Activated CD4-positive, alpha-beta T cell treated with anti-CD3 and anti-CD28 coated beads for 36 hours (primary cell): Measurements from ENCODE around the gene GALK2. TPM values are rescaled to one million over a fixed set of nuclear protein-coding genes. Genes with fewer than 3 reads are reported as not detected.

Experiments used
- ATAC-seq: fragments of 200-7000 bp; cut with Tn5 transposase; one replicate; pipeline ENCODE4 v1.10.0; 2021; ENCODE audit warnings: mild to moderate bottlenecking, moderate library complexity
- CTCF ChIA-PET: fragments of 350-600 bp; sonication (Branson Sonifier 250); formaldehyde crosslinking; loops from one replicate; lab custom pipeline; 2021; ENCODE audit warnings: antibody characterized with exemption; lab: Charles Lee
- POLR2A ChIA-PET: fragments of 350-600 bp; sonication (Branson Sonifier 250); formaldehyde crosslinking; loops from one replicate; lab custom pipeline; 2021; ENCODE audit warnings: antibody characterized with exemption, inconsistent platforms; lab: Charles Lee
- DNase-seq: peaks from one replicate; pipeline ENCODE4 v3.0.0-alpha.2; 2020
- H3K27ac Mint-ChIP-seq: one replicate; pipeline ENCODE4 v1.8.0; 2021; ENCODE audit warnings: mixed read lengths
- H3K27me3 Mint-ChIP-seq: one replicate; pipeline ENCODE4 v1.8.0; 2021; ENCODE audit warnings: mixed read lengths
- H3K36me3 Mint-ChIP-seq: one replicate; pipeline ENCODE4 v1.8.0; 2021; ENCODE audit warnings: low read depth, mixed read lengths
- H3K4me1 Mint-ChIP-seq: one replicate; pipeline ENCODE4 v1.8.0; 2021; ENCODE audit warnings: mixed read lengths
- H3K4me3 Mint-ChIP-seq: one replicate; pipeline ENCODE4 v1.8.0; 2021; ENCODE audit warnings: mild to moderate bottlenecking, moderate library complexity, mixed read lengths
- H3K9me3 Mint-ChIP-seq: one replicate; pipeline ENCODE4 v1.8.0; 2021; ENCODE audit warnings: low read depth, mixed read lengths
- intact Hi-C, 2 experiments: fragments of 100-400 bp; cut with DNase I in 1 of 2; cut with micrococcal nuclease in 1 of 2; formaldehyde crosslinking; loops; one replicate each; pipeline versions ENCODE4 v1.14.2 to v1.15.1; 2022 to 2024; cut with DNase I, micrococcal nuclease
- total RNA-seq, 2 experiments: library from RNA; stranded (reverse); gene quantifications; one replicate each; pipeline ENCODE4 v1.2.3, GENCODE V29; 2021

GALK2 gene
- total RNA-seq, 2 experiments from 2014 or later: 19.9 to 27.1 TPM

DNA sequence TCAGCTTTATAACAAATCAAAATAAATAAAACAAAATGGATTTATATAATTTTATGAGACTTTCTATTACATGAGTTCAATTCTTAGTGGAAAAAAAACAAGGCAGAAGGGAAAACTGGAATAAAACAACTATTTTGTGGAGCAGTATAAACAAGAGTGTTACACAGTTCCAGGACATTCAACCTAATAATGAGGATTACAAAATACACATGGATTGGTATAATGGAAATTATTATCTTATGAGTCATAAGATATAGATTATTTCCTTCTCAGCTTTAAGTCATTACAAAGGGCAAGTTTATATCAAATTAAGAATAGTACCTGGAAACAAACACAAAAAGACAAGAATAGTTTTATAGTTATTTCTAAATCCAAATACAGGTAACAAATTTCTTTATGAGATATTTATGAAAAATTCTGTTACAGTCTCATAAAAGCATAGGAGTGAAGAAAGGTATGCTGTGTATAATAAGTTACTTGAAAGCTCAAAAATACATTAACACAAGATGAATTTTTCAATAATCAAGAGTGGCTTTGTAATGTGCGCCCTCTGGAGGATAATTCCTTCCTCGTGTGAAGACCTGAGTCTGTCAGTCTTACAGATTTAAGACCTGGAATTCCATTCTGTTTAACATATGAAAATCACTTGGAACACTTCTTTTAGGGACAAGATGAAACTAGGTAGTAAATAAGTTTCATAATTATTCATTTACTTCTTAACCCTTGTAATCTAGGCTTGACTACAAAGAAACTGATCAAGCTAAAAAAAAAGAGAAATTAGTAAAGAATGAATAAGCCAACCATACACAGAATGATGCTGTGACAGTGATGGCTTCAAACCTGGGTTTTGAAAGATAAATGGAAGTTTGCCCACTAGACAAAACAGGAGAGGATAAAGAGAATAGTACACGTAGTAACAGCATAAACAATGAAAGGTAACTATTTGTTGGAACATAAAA is 24.1 kb upstream of the GALK2 start:
- H3K27me3 Mint-ChIP-seq: no peaks in the 10 kb centered on the region
- H3K36me3 Mint-ChIP-seq: peaks cover 24% of the 10 kb centered on the region
- peak overlapping the region; percentile 10 for H3K27ac Mint-ChIP-seq
- H3K9me3 Mint-ChIP-seq: no peaks in the 10 kb centered on the region
- ATAC-seq: peak; percentile 36
- peak; percentile 47 for DNase-seq
- H3K4me3 Mint-ChIP-seq: no peak overlapping the region
- ChIA-PET POLR2A (interaction anchor here (0.7 kb wide), 1 partner anchor 10 kb away, joined by 3 read pairs; the partner anchor contains the start of gene COPS2), CTCF (interaction anchor here (0.6 to 3.0 kb wide), 17 partner anchors 8 to 788 kb away, joined by 3 to 19 read pairs (median 3); partner anchors contain the start of genes CEP152, COPS2 and EID1)
- peaks cover 38% of the 10 kb centered on the region for H3K4me1 Mint-ChIP-seq
- intact Hi-C loops: loop anchor here (1.0 to 10.0 kb wide), 4 partner anchors 101 to 999 kb away; no protein-coding TSS in a partner anchor

DNA sequence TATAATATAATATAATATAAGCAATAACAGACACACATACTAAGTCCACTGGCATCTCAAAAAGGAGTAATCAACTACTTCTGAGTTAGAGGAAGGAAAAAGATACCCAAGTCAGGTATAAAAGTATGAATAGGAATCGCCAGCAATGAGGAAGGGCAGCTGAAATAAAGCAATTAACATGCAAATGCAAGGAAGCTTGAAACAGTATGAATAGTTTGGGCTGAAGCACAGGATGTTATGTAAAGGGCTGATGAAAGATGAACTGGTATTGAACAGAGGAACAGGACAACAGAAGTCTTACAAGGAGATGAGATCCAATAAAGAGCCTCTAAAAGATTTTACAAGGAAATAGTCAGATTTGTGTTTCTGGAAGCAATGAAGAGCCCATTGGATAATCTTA is 21.7 kb upstream of the GALK2 start:
- H3K27me3 Mint-ChIP-seq: no peaks in the 10 kb centered on the region
- no peak overlapping the region for H3K4me3 Mint-ChIP-seq
- ChIA-PET POLR2A (no interaction called here), CTCF (interaction anchor here (1.1 to 2.7 kb wide), 2 partner anchors 18 to 286 kb away, joined by 3 to 8 read pairs; no protein-coding TSS in a partner anchor)
- H3K9me3 Mint-ChIP-seq: no peaks in the 10 kb centered on the region
- ATAC-seq (no peak), DNase-seq (no peak)
- H3K4me1 Mint-ChIP-seq: peaks cover 50% of the 10 kb centered on the region
- peak overlapping the region; percentile 10 for H3K27ac Mint-ChIP-seq
- H3K36me3 Mint-ChIP-seq: peaks cover 13% of the 10 kb centered on the region
- intact Hi-C loops: loop anchor here in 1 of 2 experiments (10.0 kb wide), 1 partner anchor 997 kb away; no protein-coding TSS in a partner anchor

DNA sequence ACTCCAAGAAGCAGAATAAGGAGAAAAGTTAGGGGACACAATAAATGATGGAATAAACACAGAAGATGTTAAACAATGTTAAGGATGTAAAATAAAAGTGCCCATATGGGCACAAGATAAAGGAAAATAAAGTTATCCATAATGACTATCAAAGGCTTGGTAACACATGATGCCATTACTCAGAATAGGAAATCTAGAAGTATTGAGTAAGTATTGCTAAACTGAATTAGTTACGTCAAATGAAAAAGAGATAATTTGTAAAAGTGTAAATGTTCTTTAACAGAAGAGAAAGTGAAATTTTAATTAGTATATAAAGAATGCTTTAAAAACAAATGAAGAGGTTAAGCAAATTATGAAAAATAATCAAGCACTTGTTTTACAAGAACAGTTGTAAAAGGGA is 21.3 kb upstream of the GALK2 start:
- Mint-ChIP-seq H3K4me3 (no peak overlapping the region), H3K27me3 (no peaks in the 10 kb centered on the region), H3K27ac (peak overlapping the region; percentile 10), H3K36me3 (peaks cover 10% of the 10 kb centered on the region), H3K9me3 (no peaks in the 10 kb centered on the region), H3K4me1 (peaks cover 54% of the 10 kb centered on the region)
- intact Hi-C loops: loop anchor here in 1 of 2 experiments (10.0 kb wide), 1 partner anchor 996 kb away; no protein-coding TSS in a partner anchor
- DNase-seq (no peak), ATAC-seq (no peak)
- ChIA-PET POLR2A (no interaction called here), CTCF (interaction anchor here (1.1 to 2.7 kb wide), 3 partner anchors 11 to 287 kb away, joined by 3 to 8 read pairs (median 4); no protein-coding TSS in a partner anchor)

DNA sequence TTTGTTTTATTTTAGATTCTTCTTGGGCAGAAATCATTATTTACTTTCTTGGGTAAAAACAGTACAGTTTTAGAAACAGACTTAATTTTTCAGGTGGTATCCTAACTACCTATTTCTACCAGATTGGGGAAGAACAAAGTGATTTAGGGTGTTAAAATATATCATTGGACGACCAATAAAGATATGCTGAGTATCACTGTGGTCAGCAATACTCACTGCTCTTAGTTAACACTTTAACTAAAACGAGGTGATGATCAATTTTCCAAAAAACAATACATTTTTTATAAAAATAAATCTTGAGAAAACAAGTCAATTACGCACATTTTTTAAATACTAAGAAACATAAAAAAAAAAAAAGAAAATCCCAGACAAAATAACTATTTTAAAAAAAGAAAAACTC is 18.2 kb upstream of the GALK2 start:
- Mint-ChIP-seq H3K4me1 (peaks cover 53% of the 10 kb centered on the region), H3K36me3 (peaks cover 6% of the 10 kb centered on the region), H3K27ac (no peak overlapping the region), H3K9me3 (no peaks in the 10 kb centered on the region), H3K4me3 (no peak overlapping the region), H3K27me3 (no peaks in the 10 kb centered on the region)
- ATAC-seq (no peak), DNase-seq (no peak)
- POLR2A ChIA-PET: interaction anchor here (1.5 kb wide), 1 partner anchor 10 kb away, joined by 6 read pairs; no protein-coding TSS in a partner anchor
- intact Hi-C loops: loop anchor here in 1 of 2 experiments (10.0 kb wide), 1 partner anchor 1273 kb away; the partner anchor contains the start of gene USP8
- CTCF ChIA-PET: no interaction called here

GRCh38 chr15:49152552-49153312 is 17.3 kb upstream of the GALK2 start:
- Mint-ChIP-seq H3K9me3 (no peaks in the 10 kb centered on the region), H3K27me3 (no peaks in the 10 kb centered on the region), H3K4me1 (peaks cover 51% of the 10 kb centered on the region), H3K36me3 (peaks cover 6% of the 10 kb centered on the region), H3K27ac (no peak overlapping the region), H3K4me3 (peak overlapping the region; percentile 96)
- intact Hi-C loops: loop anchor here in 1 of 2 experiments (10.0 kb wide), 1 partner anchor 1272 kb away; the partner anchor contains the start of gene USP8
- CTCF ChIA-PET: no interaction called here
- no peak for DNase-seq
- POLR2A ChIA-PET: interaction anchor here (0.6 to 1.5 kb wide), 2 partner anchors 11 to 820 kb away, joined by 3 to 6 read pairs; no protein-coding TSS in a partner anchor
- no peak for ATAC-seq

- CTCF ChIA-PET: interaction anchor here (0.7 to 2.4 kb wide), 2 partner anchors 9 to 1114 kb away, joined by 3 to 13 read pairs; no protein-coding TSS in a partner anchor
- no peaks in the 10 kb centered on the region for H3K9me3 Mint-ChIP-seq
- ATAC-seq (no peak), DNase-seq (no peak)
- POLR2A ChIA-PET: interaction anchor here (0.6 to 1.7 kb wide), 2 partner anchors 15 to 108 kb away, joined by 3 to 25 read pairs; partner anchors contain the start of genes GALK2 and SECISBP2L
- H3K4me3 Mint-ChIP-seq: peak overlapping the region; percentile 96
- peak overlapping the region; percentile 94 for H3K27ac Mint-ChIP-seq
- H3K4me1 Mint-ChIP-seq: peaks cover 42% of the 10 kb centered on the region
- H3K27me3 Mint-ChIP-seq: no peaks in the 10 kb centered on the region
- H3K36me3 Mint-ChIP-seq: peaks cover 3% of the 10 kb centered on the region
- intact Hi-C loops: loop anchor here (2.0 to 10.0 kb wide), 6 partner anchors 20 to 1752 kb away; partner anchors contain the start of genes CEP152 (in 1 of the 2) and USP8 (in 1 of the 2)
Measured at GRCh38 chr15:49154359-49154758, 15.7 kb upstream of the GALK2 start.

DNA sequence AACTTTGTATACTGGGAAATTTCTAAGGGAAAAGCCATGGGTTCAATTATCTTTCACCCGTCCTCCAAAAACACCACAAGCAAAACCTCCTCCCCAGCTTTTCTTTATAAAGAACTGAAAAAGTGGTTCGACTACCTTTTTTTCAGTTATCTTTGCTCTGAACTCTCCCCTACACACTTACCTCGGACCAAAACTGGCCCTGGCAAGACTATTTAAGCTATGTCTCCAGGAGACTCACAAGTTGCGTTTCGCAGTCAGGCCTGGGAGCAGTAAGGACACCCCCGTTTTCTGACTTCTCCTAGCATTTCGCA is 15.3 kb upstream of the GALK2 start:
- intact Hi-C loops: loop anchor here (1.0 to 10.0 kb wide), 15 partner anchors 16 to 1753 kb away; partner anchors contain the start of genes CEP152 (in 2 of the 2), EID1 (in 2 of the 2), GALK2 (in 2 of the 2) and SECISBP2L (in 2 of the 2)
- H3K27me3 Mint-ChIP-seq: no peaks in the 10 kb centered on the region
- no peak for DNase-seq
- H3K36me3 Mint-ChIP-seq: peaks cover 2% of the 10 kb centered on the region
- ChIA-PET CTCF (interaction anchor here (0.7 to 2.4 kb wide), 3 partner anchors 9 to 1114 kb away, joined by 3 to 13 read pairs (median 4); partner anchors contain the start of gene SECISBP2L), POLR2A (interaction anchor here (0.6 to 1.7 kb wide), 2 partner anchors 15 to 108 kb away, joined by 3 to 25 read pairs; partner anchors contain the start of genes GALK2 and SECISBP2L)
- no peaks in the 10 kb centered on the region for H3K9me3 Mint-ChIP-seq
- ATAC-seq: no peak
- peaks cover 38% of the 10 kb centered on the region for H3K4me1 Mint-ChIP-seq
- peak overlapping the region; percentile 96 for H3K4me3 Mint-ChIP-seq
- peak overlapping the region; percentile 94 for H3K27ac Mint-ChIP-seq

GRCh38 chr15:49155110-49155833 is 14.8 kb upstream of the GALK2 start, which contains the start of gene COPS2:
TSS of gene COPS2 (minus strand) at chr15:49155599. CDS start at chr15:49155578, 21 bp downstream.
- Mint-ChIP-seq H3K27me3 (no peaks in the 10 kb centered on the region), H3K36me3 (peaks cover 2% of the 10 kb centered on the region), H3K4me1 (peaks cover 37% of the 10 kb centered on the region), H3K9me3 (no peaks in the 10 kb centered on the region), H3K4me3 (peak within 1 kb of the TSS; percentile 96), H3K27ac (peak within 1 kb of the TSS; percentile 94)
- POLR2A ChIA-PET: interaction anchor here (0.7 to 1.7 kb wide), 8 partner anchors 10 to 1200 kb away, joined by 3 to 25 read pairs (median 3); partner anchors contain the start of genes CEP152, DTWD1, EID1 and FAM227B
- CTCF ChIA-PET: interaction anchor here (0.7 to 2.4 kb wide), 5 partner anchors 10 to 1729 kb away, joined by 3 to 13 read pairs (median 4); partner anchors contain the start of genes GALK2 and SECISBP2L
- intact Hi-C loops: loop anchor here (1.0 to 10.0 kb wide), 15 partner anchors 15 to 1752 kb away; partner anchors contain the start of genes CEP152 (in 2 of the 2), EID1 (in 2 of the 2), GALK2 (in 2 of the 2) and SECISBP2L (in 2 of the 2)
- DNase-seq (peak; percentile 95), ATAC-seq (peak; percentile 96)

- Mint-ChIP-seq H3K27ac (peak overlapping the region; percentile 94), H3K27me3 (no peaks in the 10 kb centered on the region), H3K9me3 (no peaks in the 10 kb centered on the region), H3K4me1 (peaks cover 34% of the 10 kb centered on the region), H3K36me3 (peaks cover 2% of the 10 kb centered on the region), H3K4me3 (peak overlapping the region; percentile 96)
- POLR2A ChIA-PET: interaction anchor here (0.7 to 1.7 kb wide), 9 partner anchors 10 to 1199 kb away, joined by 3 to 25 read pairs (median 3); partner anchors contain the start of genes CEP152, DTWD1, EID1 and FAM227B
- intact Hi-C loops: loop anchor here (1.0 to 10.0 kb wide), 15 partner anchors 14 to 1751 kb away; partner anchors contain the start of genes CEP152 (in 2 of the 2), EID1 (in 2 of the 2), GALK2 (in 2 of the 2) and SECISBP2L (in 2 of the 2)
- peak; percentile 23 for ATAC-seq
- CTCF ChIA-PET: interaction anchor here (0.8 to 2.4 kb wide), 4 partner anchors 10 to 1729 kb away, joined by 4 to 13 read pairs (median 8); partner anchors contain the start of genes GALK2 and SECISBP2L
- DNase-seq: peak; percentile 17
Measured at GRCh38 chr15:49155834-49156627, 14.0 kb upstream of the GALK2 start.
